GM21529 (cell line): ENCODE results near the gene RIN3.
A peak's percentile ranks its signal among the peaks of the same experiment; 100 is the strongest.

Source experiments
- ATAC-seq: cut with Tn5 transposase; IDR thresholded peaks from one replicate; pipeline ENCODE4 v1.9.1; 2021; ENCODE audit not compliant: unreplicated experiment

RIN3 gene

GRCh38 chr14:92555465-92556111 is 42.0 kb downstream of the RIN3 start:
- ATAC-seq, result no peak

- ATAC-seq, result no peak
These were observed 42.7 kb downstream of the RIN3 start for GRCh38 chr14:92556255-92556741.

GRCh38 chr14:92556863-92557543 is 43.4 kb downstream of the RIN3 start:
- no peak for ATAC-seq

- ATAC-seq, result no peak
These were observed 43.9 kb downstream of the RIN3 start for GRCh38 chr14:92557544-92557912.

GRCh38 chr14:92558319-92558718 is 44.7 kb downstream of the RIN3 start:
- no peak for ATAC-seq

- ATAC-seq, result no peak
These were observed 45.9 kb downstream of the RIN3 start for GRCh38 chr14:92559486-92559885.

- no peak for ATAC-seq
These were observed 46.7 kb downstream of the RIN3 start for GRCh38 chr14:92560106-92560865.

- no peak for ATAC-seq
These were observed 48.4 kb downstream of the RIN3 start for GRCh38 chr14:92561906-92562479.

GRCh38 chr14:92563359-92563758 is 49.8 kb downstream of the RIN3 start:
- peak; percentile 94 for ATAC-seq

GRCh38 chr14:92563765-92564285 is 50.2 kb downstream of the RIN3 start:
- no peak for ATAC-seq

GRCh38 chr14:92564344-92565039 is 50.9 kb downstream of the RIN3 start:
- no peak for ATAC-seq

- no peak for ATAC-seq
These were observed 51.6 kb downstream of the RIN3 start for GRCh38 chr14:92565040-92565717.

- ATAC-seq, result no peak
These were observed 52.1 kb downstream of the RIN3 start for GRCh38 chr14:92565718-92566115.

- no peak for ATAC-seq
These were observed 53.7 kb downstream of the RIN3 start for GRCh38 chr14:92567173-92567725.

- ATAC-seq, result peak; percentile 83
These were observed 55.3 kb downstream of the RIN3 start for GRCh38 chr14:92568621-92569479.

GRCh38 chr14:92570674-92571262 is 57.2 kb downstream of the RIN3 start:
- no peak for ATAC-seq

- no peak for ATAC-seq
These were observed 58.5 kb downstream of the RIN3 start for GRCh38 chr14:92572050-92572449.

- ATAC-seq, result no peak
These were observed 60.3 kb downstream of the RIN3 start for GRCh38 chr14:92573761-92574498.
